Measurements from ENCODE around the gene GTF3C1.
"Not testable (repeated sequence)": the region's sequence is repeated elsewhere in the genome, so short reads cannot be mapped to it uniquely, and the experiment has no call there.

- TF ChIP-seq EZH2 (IDR thresholded peaks at IDR 0.05; ENCODE audit: borderline replicate concordance, insufficient read depth, low read depth, low read length, poor library complexity, severe bottlenecking); CTCF (IDR thresholded peaks at IDR 0.05): not testable (repeated sequence)
Observed at GRCh38 chr16:27570986-27571385, 21.3 kb upstream of the GTF3C1 start.
